Endothelial cell of umbilical vein (primary cell): ENCODE data around the gene CTBP1.

ENCODE experiments used
- EZH2 ChIP-seq: IDR thresholded peaks from 2 replicates; pipeline ENCODE4 v1.6.1; 2012; ENCODE audit warnings: borderline replicate concordance, low read depth, mild to moderate bottlenecking, moderate library complexity, low read length, inconsistent platforms; ENCODE audit not compliant: severe bottlenecking
- FOS ChIP-seq: IDR thresholded peaks from 2 replicates; pipeline ENCODE4 v1.6.1; 2011; ENCODE audit warnings: mild to moderate bottlenecking, low read length, moderate library complexity, borderline replicate concordance; ENCODE audit not compliant: insufficient read depth
- JUN ChIP-seq: IDR thresholded peaks from 2 replicates; pipeline ENCODE4 v1.6.1; 2011; ENCODE audit warnings: borderline replicate concordance, low read depth; ENCODE audit not compliant: insufficient read length, insufficient read depth
- POLR2A ChIP-seq: IDR thresholded peaks from 2 replicates; pipeline ENCODE4 v1.6.1; 2012; ENCODE audit warnings: low read depth, mild to moderate bottlenecking, control low read depth, low read length
- TF ChIP-seq, protein P1 (sequence below), 2 donors: IDR thresholded peaks; 1 replicate in 1 of 2; 2 replicates in 1 of 2; pipeline ENCODE4 v1.5.1; 2011; ENCODE audit warnings: low read length in 2 of 2, mild to moderate bottlenecking in 2 of 2, moderate library complexity in 2 of 2, control low read depth in 1 of 2, inconsistent platforms in 1 of 2, low read depth in 1 of 2; ENCODE audit not compliant: insufficient read depth in 1 of 2; ENCODE audit errors: extremely low read depth in 1 of 2

DNA sequence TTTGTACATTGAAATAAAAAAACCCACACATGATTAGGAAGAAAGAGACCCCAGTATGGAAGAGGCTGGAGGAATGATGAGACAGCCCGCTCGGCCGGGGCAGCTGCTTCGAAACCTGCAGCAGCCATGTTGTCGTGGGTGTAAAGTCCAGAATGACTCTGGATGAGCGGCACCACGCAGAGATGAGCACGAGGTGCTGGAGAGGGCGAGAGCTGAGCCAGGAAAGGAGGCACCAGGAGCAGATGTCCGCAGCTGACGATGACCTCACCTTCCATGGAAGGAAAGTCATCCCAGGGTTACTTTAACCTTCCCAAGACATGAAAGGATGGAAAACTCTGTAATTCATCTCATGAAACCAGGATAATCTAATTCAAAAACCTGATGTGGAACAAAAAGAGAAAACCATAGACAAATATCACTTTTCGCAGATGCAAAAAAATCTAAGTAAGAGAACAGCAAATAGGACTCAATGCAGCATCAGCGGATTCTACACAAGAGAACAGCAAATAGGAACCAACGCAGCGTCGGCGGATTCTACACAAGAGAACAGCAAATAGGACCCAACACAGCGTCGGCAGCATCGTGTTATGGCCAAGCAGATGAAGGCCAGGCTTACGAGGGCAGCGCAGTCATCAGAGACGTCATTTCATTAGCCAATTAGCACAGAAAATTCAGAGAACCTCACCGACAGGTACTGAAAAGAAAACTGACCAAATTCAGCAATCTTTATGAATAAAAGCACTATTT lies 50.7 kb downstream of the CTBP1 start:
- TF ChIP-seq, protein P1, sequence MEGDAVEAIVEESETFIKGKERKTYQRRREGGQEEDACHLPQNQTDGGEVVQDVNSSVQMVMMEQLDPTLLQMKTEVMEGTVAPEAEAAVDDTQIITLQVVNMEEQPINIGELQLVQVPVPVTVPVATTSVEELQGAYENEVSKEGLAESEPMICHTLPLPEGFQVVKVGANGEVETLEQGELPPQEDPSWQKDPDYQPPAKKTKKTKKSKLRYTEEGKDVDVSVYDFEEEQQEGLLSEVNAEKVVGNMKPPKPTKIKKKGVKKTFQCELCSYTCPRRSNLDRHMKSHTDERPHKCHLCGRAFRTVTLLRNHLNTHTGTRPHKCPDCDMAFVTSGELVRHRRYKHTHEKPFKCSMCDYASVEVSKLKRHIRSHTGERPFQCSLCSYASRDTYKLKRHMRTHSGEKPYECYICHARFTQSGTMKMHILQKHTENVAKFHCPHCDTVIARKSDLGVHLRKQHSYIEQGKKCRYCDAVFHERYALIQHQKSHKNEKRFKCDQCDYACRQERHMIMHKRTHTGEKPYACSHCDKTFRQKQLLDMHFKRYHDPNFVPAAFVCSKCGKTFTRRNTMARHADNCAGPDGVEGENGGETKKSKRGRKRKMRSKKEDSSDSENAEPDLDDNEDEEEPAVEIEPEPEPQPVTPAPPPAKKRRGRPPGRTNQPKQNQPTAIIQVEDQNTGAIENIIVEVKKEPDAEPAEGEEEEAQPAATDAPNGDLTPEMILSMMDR (IDR thresholded peaks at IDR 0.05; ENCODE audit: extremely low read depth in 1 of 2, insufficient read depth in 1 of 2, low read depth in 1 of 2, low read length in 2 of 2) = no peak
- TF ChIP-seq FOS (no peak), POLR2A (no peak), EZH2 (no peak), JUN (no peak)
